Tibial nerve (tissue), 4 donors: Measurements from ENCODE around the gene PPFIBP2. TPM values are rescaled to one million over a fixed set of nuclear protein-coding genes. Genes with fewer than 3 reads are reported as not detected.
A peak's percentile ranks its signal among the peaks of the same experiment; 100 is the strongest.

Experiments used
- DNase-seq, 2 donors: peaks; one replicate each; pipeline ENCODE4 v3.0.0-alpha.2; 2019; ENCODE audit warnings: low spot score in 2 of 2
- H3K27ac ChIP-seq, 4 donors: fragments of 200-600 bp; sonication (generic) in 3 of 4; one replicate each; pipeline ENCODE4 v1.5.1; 2017 to 2019; ENCODE audit warnings: mild to moderate bottlenecking in 1 of 4
- H3K27me3 ChIP-seq, 2 donors: fragments of 200-600 bp; sonication (generic) in 1 of 2; one replicate each; pipeline versions ENCODE4 v1.5.1 to v1.6.0; 2017 to 2019
- H3K36me3 ChIP-seq, 3 donors: fragments of 200-600 bp; sonication (generic); one replicate each; pipeline ENCODE4 v1.5.1; 2018 to 2019
- H3K4me1 ChIP-seq, 4 donors: fragments of 200-600 bp; sonication (generic) in 3 of 4; one replicate each; pipeline ENCODE4 v1.5.1; 2017 to 2019
- H3K4me3 ChIP-seq, 4 donors: fragments of 200-600 bp; sonication (generic) in 3 of 4; one replicate each; pipeline ENCODE4 v1.5.1; 2017 to 2019; ENCODE audit warnings: mild to moderate bottlenecking in 1 of 4, moderate library complexity in 1 of 4
- H3K9me3 ChIP-seq, 4 donors: fragments of 200-600 bp; sonication (generic) in 3 of 4; one replicate each; pipeline ENCODE4 v1.5.1; 2017 to 2019
- CTCF ChIP-seq, 5 experiments: fragments of 200-600 bp in 3 of 5; fragments of 450-650 bp in 2 of 5; sonication (generic) in 3 of 5; IDR thresholded peaks; one replicate each; pipeline ENCODE4 v1.5.1; 2016 to 2019; ENCODE audit warnings: antibody characterized with exemption in 5 of 5, mild to moderate bottlenecking in 3 of 5, moderate library complexity in 2 of 5
- EP300 ChIP-seq, 2 donors: sonication (generic); formaldehyde crosslinking; IDR thresholded peaks; one replicate each; pipeline ENCODE4 v1.6.1; 2017; ENCODE audit warnings: antibody characterized with exemption in 2 of 2, mild to moderate bottlenecking in 1 of 2
- POLR2A ChIP-seq, 2 donors: fragments of 450-650 bp; IDR thresholded peaks; one replicate each; pipeline ENCODE4 v1.6.1; 2017; ENCODE audit warnings: antibody characterized with exemption in 2 of 2, mild to moderate bottlenecking in 2 of 2, moderate library complexity in 2 of 2
- WGBS, 2 donors: methylation state at CpG; one replicate each; pipeline ENCODE4 v1.1.5; 2018; 5-methylcytosine and 5-hydroxymethylcytosine counted together
- total RNA-seq, 4 donors: library from RNA; depleted of rRNA; stranded (reverse); fragments of >200 nt; gene quantifications; one replicate each; pipeline ENCODE4 v1.1.0, GENCODE V29; 2016

PPFIBP2 gene
- total RNA-seq, 4 donors from 2014 or later = 19.8 to 110 (median 29.2) TPM

GRCh38 chr11:7559398-7560283 is 45.8 kb downstream of the PPFIBP2 start:
- Histone ChIP-seq H3K36me3 (no peaks in the 10 kb centered on the region), H3K27me3 (no peaks in the 10 kb centered on the region), H3K4me1 (peaks cover 0 to 18% (median 4%) of the 10 kb centered on the region in 4 donors), H3K27ac (peak overlapping the region in 1 of 4 donors; percentile 14), H3K4me3 (no peak overlapping the region), H3K9me3 (no peaks in the 10 kb centered on the region)
- TF ChIP-seq EP300 (IDR thresholded peaks at IDR 0.05) = no peak
- no peak for TF ChIP-seq POLR2A (IDR thresholded peaks at IDR 0.05)
- no peak for TF ChIP-seq CTCF (IDR thresholded peaks at IDR 0.05)
- DNase-seq = no peak
- 75 to 77% methylated on average over 4 of the region's 4 CpGs for WGBS, 2 donors

DNA sequence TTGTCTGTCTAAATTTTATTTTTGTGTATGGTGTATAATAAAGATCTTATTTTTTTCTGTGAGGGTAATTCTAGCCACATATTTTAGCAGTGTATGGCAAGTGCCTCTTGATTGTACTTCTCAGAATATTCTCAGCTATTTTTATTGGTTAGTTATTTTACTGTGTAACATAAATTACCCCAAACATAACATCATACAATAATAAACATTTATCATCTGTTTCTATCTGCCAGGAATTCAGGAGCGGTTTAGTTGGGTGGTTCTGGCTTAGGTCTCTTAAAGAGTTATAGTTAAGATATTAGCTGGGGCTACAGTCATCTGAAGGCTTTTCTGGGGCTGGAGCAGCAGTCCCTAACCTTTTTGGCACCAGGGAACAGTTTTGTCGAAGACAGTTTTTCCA is 47.8 kb downstream of the PPFIBP2 start:
- H3K4me3 ChIP-seq = no peak overlapping the region
- 50 to 70% methylated on average over 2 of the region's 2 CpGs for WGBS, 2 donors
- H3K9me3 ChIP-seq = no peaks in the 10 kb centered on the region
- H3K27me3 ChIP-seq = no peaks in the 10 kb centered on the region
- peaks cover 0 to 7% (median 0%) of the 10 kb centered on the region in 4 donors for H3K4me1 ChIP-seq
- no peak for DNase-seq
- TF ChIP-seq EP300 (IDR thresholded peaks at IDR 0.05) (no peak), POLR2A (IDR thresholded peaks at IDR 0.05) (no peak), CTCF (IDR thresholded peaks at IDR 0.05) (no peak)
- H3K27ac ChIP-seq = no peak overlapping the region
- H3K36me3 ChIP-seq = peaks cover 0 to 13% (median 9%) of the 10 kb centered on the region in 3 donors

DNA sequence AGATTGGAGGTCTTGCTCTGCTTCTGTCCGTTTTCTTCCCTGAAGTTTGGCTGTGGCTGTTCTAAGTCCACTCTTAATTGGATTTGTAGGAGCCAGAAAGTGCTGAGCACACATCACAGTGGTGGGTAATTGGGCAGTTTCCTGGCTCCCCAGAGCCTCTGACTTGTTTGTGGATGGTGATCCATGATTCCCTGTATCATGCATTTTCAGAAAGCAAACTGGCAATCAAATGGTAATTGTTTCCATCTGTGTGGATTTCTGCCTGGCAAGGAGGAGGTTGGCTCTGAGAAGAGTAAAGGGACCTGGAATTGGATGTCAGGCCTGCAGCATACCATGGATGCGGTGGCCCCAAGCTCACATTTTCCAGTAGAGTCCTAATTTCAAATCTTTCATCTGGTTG is 49.5 kb downstream of the PPFIBP2 start:
- DNase-seq = no peak
- Histone ChIP-seq H3K9me3 (peaks cover 0 to 2% (median 0%) of the 10 kb centered on the region in 4 donors), H3K4me1 (peaks cover 0 to 7% (median 0%) of the 10 kb centered on the region in 4 donors), H3K4me3 (no peak overlapping the region), H3K36me3 (peaks cover 0 to 21% (median 10%) of the 10 kb centered on the region in 3 donors), H3K27me3 (no peaks in the 10 kb centered on the region), H3K27ac (peak overlapping the region in 1 of 4 donors; percentile 26)
- no peak for TF ChIP-seq POLR2A (IDR thresholded peaks at IDR 0.05)
- no peak for TF ChIP-seq EP300 (IDR thresholded peaks at IDR 0.05)
- TF ChIP-seq CTCF (IDR thresholded peaks at IDR 0.05) = no peak
- 54 to 56% methylated on average over 2 of the region's 2 CpGs for WGBS, 2 donors

GRCh38 chr11:7564803-7565202 is 51.0 kb downstream of the PPFIBP2 start:
- Histone ChIP-seq H3K27me3 (no peaks in the 10 kb centered on the region), H3K9me3 (peaks cover 0 to 4% (median 0%) of the 10 kb centered on the region in 4 donors), H3K27ac (no peak overlapping the region), H3K4me1 (peaks cover 0 to 7% (median 0%) of the 10 kb centered on the region in 4 donors), H3K4me3 (no peak overlapping the region), H3K36me3 (peaks cover 0 to 23% (median 10%) of the 10 kb centered on the region in 3 donors)
- TF ChIP-seq POLR2A (IDR thresholded peaks at IDR 0.05) (no peak), CTCF (IDR thresholded peaks at IDR 0.05) (no peak), EP300 (IDR thresholded peaks at IDR 0.05) (no peak)
- DNase-seq = no peak
- WGBS, 2 donors = 62 to 65% methylated on average over 2 of the region's 2 CpGs

DNA sequence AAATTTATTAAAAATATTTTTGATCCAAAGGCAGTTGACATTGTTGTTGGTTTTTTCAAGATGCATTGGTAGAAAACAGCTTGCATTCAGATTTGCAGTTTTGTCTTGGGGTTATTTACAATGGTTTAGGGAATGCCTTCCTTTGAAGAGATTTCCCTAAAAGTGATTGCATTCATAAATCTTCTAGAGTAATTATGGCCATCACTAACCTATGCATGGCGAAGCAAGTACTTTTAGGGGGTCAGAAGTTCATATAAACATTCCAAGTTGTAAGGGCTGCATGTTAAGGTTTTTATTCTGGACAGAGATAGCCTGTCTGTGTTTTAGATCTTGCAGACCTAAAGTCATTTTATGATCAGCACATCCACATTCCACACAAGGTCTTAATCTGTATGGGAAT is 53.5 kb downstream of the PPFIBP2 start:
- H3K36me3 ChIP-seq = peaks cover 0 to 23% (median 10%) of the 10 kb centered on the region in 3 donors

More for the DNA sequence above, 53.5 kb downstream of the PPFIBP2 start:
- TF ChIP-seq CTCF (IDR thresholded peaks at IDR 0.05) (no peak), POLR2A (IDR thresholded peaks at IDR 0.05) (no peak), EP300 (IDR thresholded peaks at IDR 0.05) (no peak)
- Histone ChIP-seq H3K4me1 (peaks cover 0 to 16% (median 6%) of the 10 kb centered on the region in 4 donors), H3K27me3 (no peaks in the 10 kb centered on the region), H3K27ac (no peak overlapping the region), H3K4me3 (no peak overlapping the region), H3K9me3 (peaks cover 0 to 4% (median 0%) of the 10 kb centered on the region in 4 donors)
- WGBS, 2 donors = 33 to 38% methylated on average over 1 of the region's 1 CpG
- DNase-seq = no peak
